ENCODE results near the gene NRCAM.

The NRCAM gene

DNA sequence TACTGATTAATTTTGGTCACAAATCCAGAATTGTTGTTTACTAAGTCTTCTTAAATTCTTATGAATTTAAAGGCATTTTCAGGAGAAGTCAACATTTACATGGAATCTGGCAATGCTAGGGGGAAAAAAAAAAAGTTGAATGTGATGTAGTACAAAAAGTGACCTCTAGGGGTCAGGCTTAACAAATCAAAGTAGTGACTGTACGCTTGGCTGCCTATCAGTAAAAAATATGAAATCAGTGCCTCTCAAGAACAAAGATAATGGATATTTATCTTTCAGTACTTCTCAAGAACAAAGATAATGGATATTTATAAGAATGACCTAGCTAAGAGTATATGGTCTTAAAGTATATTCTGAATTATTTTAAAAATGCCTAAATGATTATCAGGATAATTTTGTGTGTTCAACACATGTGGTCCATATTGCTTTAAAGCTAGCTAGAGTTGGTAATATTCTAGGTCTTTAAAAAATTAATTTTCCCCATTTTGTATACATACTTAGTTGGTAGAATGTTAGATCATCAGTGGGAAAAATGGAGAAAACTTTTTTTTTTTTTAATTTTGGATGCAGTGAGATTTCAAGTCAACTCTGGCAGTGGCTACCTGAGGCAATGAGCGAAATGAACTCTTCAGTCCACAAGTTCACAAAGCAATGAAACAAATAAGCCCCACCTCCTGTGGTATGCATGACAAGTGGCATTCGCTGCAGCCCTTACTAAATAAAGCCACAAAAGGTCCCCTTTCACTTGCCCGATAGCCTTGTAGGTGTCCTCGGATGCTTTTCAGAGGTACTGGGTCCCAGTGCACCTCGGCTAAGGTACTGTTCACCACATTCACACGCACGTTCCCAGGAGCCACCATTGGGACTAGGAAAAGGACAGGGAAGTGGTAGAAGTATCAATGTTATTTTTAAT lies 274.9 kb downstream of the NRCAM start:
- H3K4me1 ChIP-seq (ENCODE audit: low read length) = peaks cover 15% of the 10 kb centered on the region
- H3K36me3 ChIP-seq (replicated peaks; ENCODE audit: low read depth, low read length) = peaks cover 33% of the 10 kb centered on the region
- no peak overlapping the region for H3K4me3 ChIP-seq (ENCODE audit: low read length)
- TF ChIP-seq CTCF (IDR thresholded peaks at IDR 0.05; ENCODE audit: low read depth, low read length) (peak; percentile 72), EZH2phosphoT487 (IDR thresholded peaks at IDR 0.05; ENCODE audit: low read depth) (no peak)
- no peaks in the 10 kb centered on the region for H3K79me2 ChIP-seq (ENCODE audit: low read length)
- no peak overlapping the region for H3K27ac ChIP-seq (ENCODE audit: low read length)
- no peaks in the 10 kb centered on the region for H3K27me3 ChIP-seq (ENCODE audit: low read depth, low read length)
- no peak overlapping the region for H3K4me2 ChIP-seq (ENCODE audit: low read length)
- H3K9me3 ChIP-seq (ENCODE audit: insufficient read depth, low read length) = no peaks in the 10 kb centered on the region
- H3K9ac ChIP-seq (ENCODE audit: low read length) = no peak overlapping the region
- H4K20me1 ChIP-seq (ENCODE audit: insufficient read depth, low read length) = no peaks in the 10 kb centered on the region
- H2AFZ ChIP-seq (ENCODE audit: low read depth, low read length) = no peak overlapping the region

DNA sequence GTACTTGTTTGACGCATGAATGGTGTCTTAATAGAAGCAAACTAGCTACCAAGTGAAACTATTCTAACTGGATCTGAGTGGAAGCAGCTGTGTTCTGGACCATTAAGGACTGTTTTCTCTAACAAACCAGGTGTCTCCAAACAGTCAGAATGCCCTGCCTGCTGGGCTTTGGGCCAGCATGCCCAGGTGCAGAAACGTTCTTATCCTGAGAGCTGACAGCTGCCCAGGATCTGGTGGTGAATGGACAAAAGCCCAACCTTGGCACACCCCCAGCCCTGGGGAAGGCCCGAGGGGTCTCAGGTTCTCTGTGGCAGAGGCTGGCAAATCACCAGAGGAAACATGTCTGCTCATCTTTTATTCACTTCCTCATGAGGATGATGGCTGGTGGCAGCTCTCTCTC lies 277.8 kb downstream of the NRCAM start:
- Histone ChIP-seq H3K4me3 (ENCODE audit: low read length) (no peak overlapping the region), H3K9ac (ENCODE audit: low read length) (no peak overlapping the region), H3K27me3 (ENCODE audit: low read depth, low read length) (no peaks in the 10 kb centered on the region), H3K27ac (ENCODE audit: low read length) (peak overlapping the region; percentile 53), H2AFZ (ENCODE audit: low read depth, low read length) (no peak overlapping the region), H3K4me2 (ENCODE audit: low read length) (0 out of 2 replicates have a peak overlapping the region, but pooled peaks have one; percentile 11), H3K79me2 (ENCODE audit: low read length) (no peaks in the 10 kb centered on the region), H4K20me1 (ENCODE audit: insufficient read depth, low read length) (no peaks in the 10 kb centered on the region), H3K4me1 (ENCODE audit: low read length) (peaks cover 15% of the 10 kb centered on the region), H3K9me3 (ENCODE audit: insufficient read depth, low read length) (no peaks in the 10 kb centered on the region), H3K36me3 (replicated peaks; ENCODE audit: low read depth, low read length) (peaks cover 47% of the 10 kb centered on the region)
- no peak for TF ChIP-seq EZH2phosphoT487 (IDR thresholded peaks at IDR 0.05; ENCODE audit: low read depth)
- no peak for TF ChIP-seq CTCF (IDR thresholded peaks at IDR 0.05; ENCODE audit: low read depth, low read length)

GRCh38 chr7:108171164-108171563 lies 285.1 kb downstream of the NRCAM start:
- Histone ChIP-seq H3K27ac (ENCODE audit: low read length) (no peak overlapping the region), H3K79me2 (ENCODE audit: low read length) (no peaks in the 10 kb centered on the region), H3K9ac (ENCODE audit: low read length) (no peak overlapping the region), H4K20me1 (ENCODE audit: insufficient read depth, low read length) (no peaks in the 10 kb centered on the region), H3K27me3 (ENCODE audit: low read depth, low read length) (no peaks in the 10 kb centered on the region), H3K4me3 (ENCODE audit: low read length) (no peak overlapping the region), H2AFZ (ENCODE audit: low read depth, low read length) (no peak overlapping the region), H3K4me2 (ENCODE audit: low read length) (no peak overlapping the region), H3K4me1 (ENCODE audit: low read length) (no peaks in the 10 kb centered on the region), H3K36me3 (replicated peaks; ENCODE audit: low read depth, low read length) (peaks cover 18% of the 10 kb centered on the region), H3K9me3 (ENCODE audit: insufficient read depth, low read length) (no peaks in the 10 kb centered on the region)
- no peak for TF ChIP-seq CTCF (IDR thresholded peaks at IDR 0.05; ENCODE audit: low read depth, low read length)
- TF ChIP-seq EZH2phosphoT487 (IDR thresholded peaks at IDR 0.05; ENCODE audit: low read depth) = no peak

- Histone ChIP-seq H3K4me3 (ENCODE audit: low read length) (no peak overlapping the region), H3K79me2 (ENCODE audit: low read length) (no peaks in the 10 kb centered on the region), H3K4me2 (ENCODE audit: low read length) (no peak overlapping the region), H3K27me3 (ENCODE audit: low read depth, low read length) (no peaks in the 10 kb centered on the region), H2AFZ (ENCODE audit: low read depth, low read length) (no peak overlapping the region), H3K9ac (ENCODE audit: low read length) (no peak overlapping the region), H4K20me1 (ENCODE audit: insufficient read depth, low read length) (no peaks in the 10 kb centered on the region), H3K9me3 (ENCODE audit: insufficient read depth, low read length) (no peaks in the 10 kb centered on the region), H3K4me1 (ENCODE audit: low read length) (no peaks in the 10 kb centered on the region), H3K27ac (ENCODE audit: low read length) (no peak overlapping the region), H3K36me3 (replicated peaks; ENCODE audit: low read depth, low read length) (peaks cover 11% of the 10 kb centered on the region)
- TF ChIP-seq CTCF (IDR thresholded peaks at IDR 0.05; ENCODE audit: low read depth, low read length) = no peak
- no peak for TF ChIP-seq EZH2phosphoT487 (IDR thresholded peaks at IDR 0.05; ENCODE audit: low read depth)
Measured at GRCh38 chr7:108170251-108170650, 286.0 kb downstream of the NRCAM start.

Data from OCI-LY3 (cell line).